Measurements from ENCODE around the gene EPB41L4B.
A peak's percentile ranks its signal among the peaks of the same experiment; 100 is the strongest.

Gene EPB41L4B

GRCh38 chr9:109321727-109322126 lies 868 bp upstream of the EPB41L4B start:
- DNase-seq = no peak

DNA sequence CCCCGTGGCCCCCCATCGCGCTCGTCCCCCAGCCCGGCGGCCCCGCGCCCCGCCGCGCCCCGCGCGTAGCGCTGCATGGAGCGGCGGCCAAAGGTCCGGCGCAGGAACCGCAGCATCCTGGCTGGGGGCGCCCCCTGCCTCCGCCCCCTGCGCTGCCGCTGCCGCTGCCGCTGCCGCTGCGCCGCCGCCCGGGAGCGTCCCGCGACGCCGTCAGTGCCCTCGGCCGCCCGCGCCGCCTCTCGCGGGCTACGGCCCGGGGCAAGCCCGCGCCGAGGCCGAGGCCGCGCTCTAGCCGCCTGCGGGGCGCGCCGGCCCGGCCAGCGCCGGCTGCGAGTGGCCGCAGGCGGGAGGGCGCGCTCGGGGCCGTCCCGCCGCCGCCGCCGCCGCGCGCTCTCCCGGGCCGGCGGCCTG lies 523 bp downstream of the EPB41L4B start:
- peak in 3 of 51 donors; percentile 16 to 30 (median 23) for DNase-seq

GRCh38 chr9:109319626-109320241 lies 1.1 kb downstream of the EPB41L4B start:
- peak in 3 of 51 donors; percentile 5 to 30 (median 5) for DNase-seq

DNA sequence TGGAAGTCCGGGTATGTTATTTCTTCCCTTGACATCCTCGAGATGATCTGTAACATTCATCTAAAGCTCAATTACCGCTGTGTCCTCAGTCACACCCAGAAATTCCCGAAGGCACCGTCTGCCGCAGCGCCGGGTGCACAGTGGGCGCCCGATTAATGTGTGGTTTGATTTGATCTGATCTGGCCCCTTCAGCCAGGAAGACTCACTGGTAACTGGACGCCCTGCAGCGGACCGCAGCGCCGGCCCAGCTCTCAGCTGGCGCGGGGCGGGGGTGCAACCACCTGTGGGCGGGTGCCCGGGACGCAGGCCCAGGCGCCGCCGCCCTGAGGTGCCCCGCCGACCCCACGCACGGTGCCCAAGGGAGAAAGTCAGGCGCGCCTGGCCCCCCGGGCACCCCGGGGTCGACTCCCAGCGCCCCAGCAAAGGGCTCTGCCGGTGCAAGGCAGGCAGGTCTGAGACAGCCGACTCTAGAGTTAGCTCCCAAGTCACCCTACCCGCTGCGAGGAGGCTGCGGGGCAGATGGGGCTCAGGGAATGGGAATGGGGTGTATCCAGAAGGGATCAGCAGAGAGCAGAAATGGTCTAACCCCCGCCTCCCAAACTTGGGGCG lies 1.7 kb downstream of the EPB41L4B start:
- peak in 4 of 51 donors; percentile 13 to 35 (median 28) for DNase-seq

- DNase-seq = peak in 2 of 51 donors; percentile 3 to 59
Observed at GRCh38 chr9:109317979-109318741, 2.7 kb downstream of the EPB41L4B start.

DNA sequence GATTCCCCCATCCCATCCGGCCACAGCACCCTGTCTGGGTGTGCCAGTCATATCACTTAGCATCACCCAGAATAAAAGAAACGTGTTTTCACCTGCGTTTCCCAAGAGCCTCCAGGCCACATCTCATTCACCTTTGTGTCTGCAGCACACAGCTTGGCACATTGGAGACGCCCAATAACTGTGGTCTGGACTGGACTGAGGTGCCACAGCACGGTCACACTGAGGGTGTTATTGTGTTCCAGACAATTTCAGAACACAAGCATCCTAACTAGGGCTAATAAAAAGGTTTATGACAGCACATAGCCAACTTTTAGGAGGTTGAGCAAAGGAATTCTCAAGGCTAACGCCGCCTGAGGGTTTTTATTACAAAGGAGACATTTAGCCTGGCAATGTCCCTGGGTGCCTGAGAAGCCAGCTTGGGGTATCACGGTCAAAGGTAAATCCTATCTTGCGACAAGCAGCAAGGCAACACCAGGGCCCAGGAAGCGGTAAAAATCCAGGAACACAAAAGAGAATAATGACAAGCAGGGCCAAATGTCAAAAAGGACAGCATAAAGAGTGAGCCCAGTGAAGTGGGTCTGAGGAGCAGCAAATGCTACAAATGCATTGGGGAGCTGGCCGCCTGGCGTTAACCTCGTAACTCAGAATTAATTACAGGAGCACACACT lies 3.4 kb downstream of the EPB41L4B start:
- DNase-seq = no peak

- peak in 40 of 51 donors; percentile 4 to 85 (median 53) for DNase-seq
Observed at GRCh38 chr9:109316207-109316640, 4.6 kb downstream of the EPB41L4B start.

DNA sequence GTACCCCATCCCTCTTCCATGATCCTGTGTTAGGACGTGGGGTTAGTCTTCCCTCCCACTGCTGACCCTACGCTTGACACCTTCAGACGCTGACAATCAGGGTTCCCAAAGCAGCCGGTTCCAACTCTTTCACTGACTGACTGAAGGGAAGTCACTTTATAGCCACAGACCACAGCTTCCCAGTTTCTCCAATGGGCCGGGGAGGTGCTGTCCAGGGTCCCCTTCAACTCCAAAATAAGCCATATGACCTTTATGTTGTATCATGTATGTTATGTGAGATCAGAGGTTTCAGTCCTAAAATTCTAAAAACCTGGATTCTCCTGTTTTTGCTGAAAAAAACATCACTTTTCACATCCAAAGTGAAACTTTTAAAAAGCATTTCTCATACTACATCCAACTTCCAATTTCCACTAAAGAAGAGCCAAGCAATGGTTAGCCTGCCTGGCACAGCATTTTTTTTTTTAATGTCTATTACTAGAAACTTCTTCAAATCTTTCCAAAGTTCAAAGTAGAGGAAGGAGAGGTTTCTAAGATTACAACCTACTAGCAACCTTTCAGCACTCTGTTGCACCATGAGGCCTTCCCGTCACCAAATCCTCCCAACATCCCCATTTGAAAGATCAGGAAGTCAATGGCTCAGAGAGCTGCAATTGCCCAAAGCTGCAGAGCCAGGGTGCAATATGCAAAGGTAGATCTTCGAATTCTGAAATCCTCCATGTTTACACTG lies 5.2 kb downstream of the EPB41L4B start:
- no peak for DNase-seq

GRCh38 chr9:109314011-109314531 lies 6.8 kb downstream of the EPB41L4B start:
- no peak for DNase-seq

GRCh38 chr9:109313351-109313750 lies 7.5 kb downstream of the EPB41L4B start:
- no peak for DNase-seq

- no peak for DNase-seq
Observed at GRCh38 chr9:109312783-109313182, 8.1 kb downstream of the EPB41L4B start.

DNA sequence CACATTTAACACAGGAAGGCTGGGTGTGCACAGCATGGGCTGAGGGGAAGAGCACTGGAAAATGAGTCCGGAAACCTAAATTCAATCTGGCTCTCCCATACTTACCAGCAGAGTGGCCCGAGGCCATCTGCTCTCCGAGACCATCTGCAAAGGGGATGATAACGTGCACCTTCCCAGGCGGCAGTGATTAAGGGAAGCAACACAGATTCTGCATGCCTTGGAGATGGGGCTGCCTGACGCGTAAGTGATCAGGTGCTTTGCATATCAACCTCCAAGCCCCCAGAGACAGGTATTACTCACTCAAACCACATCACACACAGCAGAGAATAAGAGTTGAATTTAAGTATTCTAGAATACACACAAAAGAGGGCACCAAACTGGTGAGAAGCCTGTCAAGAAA lies 9.1 kb downstream of the EPB41L4B start:
- DNase-seq = no peak

DNA sequence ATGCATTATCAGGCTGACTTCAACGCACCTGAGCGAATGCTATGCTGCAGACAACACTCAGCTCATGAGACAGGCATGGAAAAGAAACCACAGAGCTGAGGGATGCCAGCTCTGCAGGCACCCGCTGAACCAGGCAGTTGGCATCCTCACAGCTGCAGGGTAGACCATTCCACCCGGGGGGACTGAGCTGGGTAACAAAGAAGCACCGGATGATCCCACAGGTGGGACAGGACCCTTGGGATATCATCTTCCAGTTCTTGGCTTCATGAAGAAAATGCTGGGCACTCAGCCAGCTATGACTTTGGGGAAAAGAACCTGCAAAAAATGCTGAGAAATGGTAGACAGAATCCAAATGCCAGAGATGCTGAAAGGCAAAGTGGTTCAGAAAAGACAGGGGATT lies 9.6 kb downstream of the EPB41L4B start:
- no peak for DNase-seq

GRCh38 chr9:109310486-109310901 lies 10.4 kb downstream of the EPB41L4B start:
- no peak for DNase-seq

DNA sequence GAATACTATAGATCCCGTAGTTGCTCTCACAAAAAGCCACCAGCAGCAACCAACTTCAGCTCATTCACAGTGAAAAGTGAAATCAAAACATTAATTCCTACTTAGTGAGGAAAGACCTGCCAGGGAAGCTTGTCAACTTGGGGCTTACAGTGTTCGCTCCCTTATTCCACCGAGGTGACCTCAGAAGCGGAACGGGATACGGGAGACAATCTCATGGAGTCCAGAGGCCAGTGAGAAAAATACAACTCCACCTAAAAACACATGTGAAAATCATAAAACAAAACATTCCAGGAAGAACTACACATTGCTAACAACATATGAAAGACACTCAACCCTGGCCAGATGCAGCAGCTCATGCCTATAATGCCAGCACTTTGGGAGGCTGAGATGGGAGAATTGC lies 11.6 kb downstream of the EPB41L4B start:
- no peak for DNase-seq

- DNase-seq = no peak
Observed at GRCh38 chr9:109307380-109308240, 13.2 kb downstream of the EPB41L4B start.

DNA sequence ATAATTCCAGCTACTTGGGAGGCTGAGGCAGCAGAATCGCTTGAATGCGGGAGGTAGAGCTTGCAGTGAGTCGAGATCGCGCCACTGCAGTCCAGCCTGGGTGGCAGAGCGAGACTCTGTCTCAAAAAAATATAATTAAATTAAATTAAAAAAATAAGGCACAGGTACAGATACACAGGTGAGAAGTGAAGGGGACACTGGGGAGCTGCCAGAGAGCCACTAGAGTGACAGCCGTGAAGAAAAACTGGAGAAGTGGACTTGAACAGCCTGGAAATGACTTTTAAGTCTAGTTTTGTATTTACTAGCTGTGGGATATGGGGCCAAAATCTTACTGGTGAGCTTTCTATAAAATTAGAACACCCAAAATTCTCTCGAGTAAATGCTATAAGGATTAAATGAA lies 15.1 kb downstream of the EPB41L4B start:
- DNase-seq = no peak

GRCh38 chr9:109304347-109304746 lies 16.5 kb downstream of the EPB41L4B start:
- DNase-seq = no peak

GRCh38 chr9:109303900-109304299 lies 17.0 kb downstream of the EPB41L4B start:
- no peak for DNase-seq

- DNase-seq = no peak
Observed at GRCh38 chr9:109302606-109303005, 18.3 kb downstream of the EPB41L4B start.
